HCT116 (cell line): Measurements from ENCODE around the gene PIMREG. TPM values are rescaled to one million over a fixed set of nuclear protein-coding genes. Genes with fewer than 3 reads are reported as not detected.

Experiments
- ATAC-seq: fragments of 200-7000 bp; cut with Tn5 transposase; 2 replicates; pipeline ENCODE4 v1.9.1; 2020; ENCODE audit warnings: mild to moderate bottlenecking, moderate library complexity
- BruUV-seq: library from RNA; stranded (reverse); fragments of 400-500 nt; replicated peaks from 2 replicates; lab custom pipeline; 2021; lab: Mats Ljungman, UMichigan
- CTCF ChIA-PET: fragments of 300-600 bp; sonication (Branson Sonifier 250); formaldehyde crosslinking; loops from one replicate; lab custom pipeline; 2021; ENCODE audit warnings: antibody characterized with exemption; lab: Charles Lee
- POLR2A ChIA-PET: fragments of 300-600, 350-600 bp; sonication (Branson Sonifier 250); formaldehyde crosslinking; loops from one replicate; lab custom pipeline; 2021; ENCODE audit warnings: antibody characterized with exemption; lab: Charles Lee
- RAD21 ChIA-PET, 2 experiments: fragments of 300-600 bp; sonication (Branson Sonifier 250); formaldehyde crosslinking; loops; one replicate each; lab custom pipeline; 2023; ENCODE audit warnings: low total read pairs in 2 of 2; ENCODE audit not compliant: uncharacterized antibody in 2 of 2, unreplicated experiment in 2 of 2, low non-redundant PET in 1 of 2; lab: Charles Lee
- DNase-seq: peaks from one replicate; pipeline ENCODE4 v3.0.0-alpha.2; 2010; ENCODE audit warnings: low read depth, low spot score
- H2AFZ ChIP-seq: fragments of 200-600 bp; shearing (Covaris generic), sonication (generic); 2 replicates; pipeline ENCODE4 v1.6.1; 2017; ENCODE audit warnings: low read depth, mixed run types, mixed read lengths, antibody characterized with exemption, low read length; ENCODE audit not compliant: poor library complexity, severe bottlenecking
- H3K27ac ChIP-seq: 2 replicates; pipeline ENCODE4 v1.5.1; 2012; ENCODE audit warnings: low read depth, low read length
- H3K27me3 ChIP-seq: fragments of 200-600 bp; sonication (generic); 2 replicates; pipeline ENCODE4 v1.6.1; 2016; ENCODE audit warnings: mixed run types, low read length, mixed read lengths; ENCODE audit not compliant: insufficient read depth
- H3K36me3 ChIP-seq, 2 experiments: fragments of 200-500 bp in 1 of 2; fragments of 200-600 bp in 1 of 2; sonication (Bioruptor generic) in 1 of 2; sonication (generic) in 1 of 2; 2 replicates each; pipeline versions ENCODE4 v1.5.1 to v1.6.1; 2014 to 2016; ENCODE audit warnings: low read length in 2 of 2, inconsistent platforms in 1 of 2, mixed read lengths in 1 of 2, mixed run types in 1 of 2; ENCODE audit not compliant: insufficient read depth in 2 of 2, control insufficient read depth in 1 of 2
- H3K4me1 ChIP-seq, 2 experiments: fragments of 200-600 bp in 1 of 2; sonication (generic) in 1 of 2; 2 replicates each; pipeline versions ENCODE4 v1.5.1 to v1.6.1; 2012 to 2017; ENCODE audit warnings: low read length in 2 of 2, inconsistent platforms in 1 of 2, mild to moderate bottlenecking in 1 of 2, mixed read lengths in 1 of 2, mixed run types in 1 of 2, moderate library complexity in 1 of 2; ENCODE audit not compliant: insufficient read depth in 2 of 2, control insufficient read depth in 1 of 2
- H3K4me2 ChIP-seq: fragments of 200-600 bp; sonication (generic); 2 replicates; pipeline ENCODE4 v1.6.1; 2017; ENCODE audit warnings: mixed run types, low read length, mixed read lengths
- H3K4me3 ChIP-seq, 2 experiments: fragments of 200-600 bp in 1 of 2; sonication (generic) in 1 of 2; replicated peaks in 1 of 2; 2 replicates each; pipeline ENCODE4 v1.5.1; 2011 to 2016; ENCODE audit warnings: low read length in 2 of 2, control low read depth in 1 of 2, low read depth in 1 of 2, mild to moderate bottlenecking in 1 of 2, mixed read lengths in 1 of 2, mixed run types in 1 of 2
- H3K79me2 ChIP-seq: fragments of 200-600 bp; sonication (generic); 2 replicates; pipeline ENCODE4 v1.6.1; 2017; ENCODE audit warnings: mild to moderate bottlenecking, mixed run types, low read length, moderate library complexity, mixed read lengths; ENCODE audit not compliant: insufficient read depth
- H3K9ac ChIP-seq: fragments of 200-600 bp; sonication (generic); 2 replicates; pipeline ENCODE4 v1.6.1; 2016; ENCODE audit warnings: low read length, mixed read lengths
- H3K9me2 ChIP-seq: fragments of 200-600 bp; sonication (generic), shearing (Covaris generic); 2 replicates; pipeline ENCODE4 v1.6.1; 2017; ENCODE audit warnings: mixed run types, mild to moderate bottlenecking, moderate library complexity; ENCODE audit not compliant: insufficient read depth
- H3K9me3 ChIP-seq, 2 experiments: fragments of 200-500 bp in 1 of 2; fragments of 200-600 bp in 1 of 2; sonication (Bioruptor generic) in 1 of 2; sonication (generic) in 1 of 2; 2 replicates each; pipeline ENCODE4 v1.6.1; 2014 to 2017; ENCODE audit warnings: low read length in 2 of 2, mixed read lengths in 2 of 2, inconsistent platforms in 1 of 2, low read depth in 1 of 2, mild to moderate bottlenecking in 1 of 2, mixed run types in 1 of 2, moderate library complexity in 1 of 2; ENCODE audit not compliant: control insufficient read depth in 1 of 2, insufficient read depth in 1 of 2
- H4K20me1 ChIP-seq: fragments of 200-600 bp; sonication (generic), shearing (Covaris generic); 2 replicates; pipeline ENCODE4 v1.6.1; 2017; ENCODE audit warnings: mixed run types, mild to moderate bottlenecking, moderate library complexity; ENCODE audit not compliant: insufficient read depth
- ATF3 ChIP-seq: IDR thresholded peaks from 2 replicates; pipeline ENCODE4 v1.6.1; 2012
- CEBPB ChIP-seq: IDR thresholded peaks from 2 replicates; pipeline ENCODE4 v1.6.1; 2012; ENCODE audit warnings: low read depth
- ELF1 ChIP-seq: IDR thresholded peaks from 2 replicates; pipeline ENCODE4 v1.6.1; 2012; ENCODE audit warnings: low read depth, borderline replicate concordance
- EZH2 ChIP-seq: fragments of 200-600 bp; sonication (generic); IDR thresholded peaks from 2 replicates; pipeline ENCODE4 v1.6.1; 2017; ENCODE audit warnings: antibody characterized with exemption, mixed run types
- EZH2phosphoT487 ChIP-seq: fragments of 200-600 bp; IDR thresholded peaks from 2 replicates; pipeline ENCODE4 v1.6.1; 2018; ENCODE audit warnings: antibody characterized with exemption, borderline replicate concordance
- FOSL1 ChIP-seq: IDR thresholded peaks from 2 replicates; pipeline ENCODE4 v1.6.1; 2012; ENCODE audit warnings: low read depth
- JUND ChIP-seq: IDR thresholded peaks from 2 replicates; pipeline ENCODE4 v1.6.1; 2012
- SIN3A ChIP-seq: IDR thresholded peaks from 2 replicates; pipeline ENCODE4 v1.6.1; 2012; ENCODE audit warnings: low read depth
- SRF ChIP-seq: IDR thresholded peaks from 2 replicates; pipeline ENCODE4 v1.6.1; 2012; ENCODE audit warnings: low read depth
- ZFX ChIP-seq: fragments of 450-650 bp; IDR thresholded peaks from 2 replicates; pipeline ENCODE4 v1.6.1; 2017
- ZNF274 ChIP-seq: fragments of 200-500 bp; sonication (Bioruptor generic); IDR thresholded peaks from 2 replicates; pipeline ENCODE4 v1.6.1; 2014; ENCODE audit warnings: mild to moderate bottlenecking, low read depth, low read length, inconsistent platforms
- intact Hi-C: fragments of 100-400 bp; cut with micrococcal nuclease; formaldehyde crosslinking; loops from 2 replicates; pipeline ENCODE4 v1.10.0; 2022
- total RNA-seq: library from RNA; stranded (reverse); gene quantifications from one replicate; pipeline ENCODE4 v1.2.1, GENCODE V29; 2021; ENCODE audit not compliant: unreplicated experiment
- TF ChIP-seq, protein P1 (sequence below): IDR thresholded peaks from 2 replicates; pipeline ENCODE4 v1.6.1; 2012; ENCODE audit warnings: low read depth

Gene PIMREG
- total RNA-seq, 1 experiment from 2014 or later = 57.0 TPM

GRCh38 chr17:6470751-6471521, 26.7 kb downstream of the PIMREG start:
- no peaks in the 10 kb centered on the region for H3K36me3 ChIP-seq
- DNase-seq (no peak), ATAC-seq (peak; percentile 45)
- TF ChIP-seq ATF3 (no peak), SRF (no peak), FOSL1 (no peak), ZNF274 (no peak), CEBPB (no peak), ZFX (no peak), EZH2phosphoT487 (no peak), SIN3A (no peak), JUND (no peak), ELF1 (no peak), EZH2 (no peak)
- TF ChIP-seq, protein P1, sequence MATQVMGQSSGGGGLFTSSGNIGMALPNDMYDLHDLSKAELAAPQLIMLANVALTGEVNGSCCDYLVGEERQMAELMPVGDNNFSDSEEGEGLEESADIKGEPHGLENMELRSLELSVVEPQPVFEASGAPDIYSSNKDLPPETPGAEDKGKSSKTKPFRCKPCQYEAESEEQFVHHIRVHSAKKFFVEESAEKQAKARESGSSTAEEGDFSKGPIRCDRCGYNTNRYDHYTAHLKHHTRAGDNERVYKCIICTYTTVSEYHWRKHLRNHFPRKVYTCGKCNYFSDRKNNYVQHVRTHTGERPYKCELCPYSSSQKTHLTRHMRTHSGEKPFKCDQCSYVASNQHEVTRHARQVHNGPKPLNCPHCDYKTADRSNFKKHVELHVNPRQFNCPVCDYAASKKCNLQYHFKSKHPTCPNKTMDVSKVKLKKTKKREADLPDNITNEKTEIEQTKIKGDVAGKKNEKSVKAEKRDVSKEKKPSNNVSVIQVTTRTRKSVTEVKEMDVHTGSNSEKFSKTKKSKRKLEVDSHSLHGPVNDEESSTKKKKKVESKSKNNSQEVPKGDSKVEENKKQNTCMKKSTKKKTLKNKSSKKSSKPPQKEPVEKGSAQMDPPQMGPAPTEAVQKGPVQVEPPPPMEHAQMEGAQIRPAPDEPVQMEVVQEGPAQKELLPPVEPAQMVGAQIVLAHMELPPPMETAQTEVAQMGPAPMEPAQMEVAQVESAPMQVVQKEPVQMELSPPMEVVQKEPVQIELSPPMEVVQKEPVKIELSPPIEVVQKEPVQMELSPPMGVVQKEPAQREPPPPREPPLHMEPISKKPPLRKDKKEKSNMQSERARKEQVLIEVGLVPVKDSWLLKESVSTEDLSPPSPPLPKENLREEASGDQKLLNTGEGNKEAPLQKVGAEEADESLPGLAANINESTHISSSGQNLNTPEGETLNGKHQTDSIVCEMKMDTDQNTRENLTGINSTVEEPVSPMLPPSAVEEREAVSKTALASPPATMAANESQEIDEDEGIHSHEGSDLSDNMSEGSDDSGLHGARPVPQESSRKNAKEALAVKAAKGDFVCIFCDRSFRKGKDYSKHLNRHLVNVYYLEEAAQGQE = no peak
- peaks cover 12 to 18% of the 10 kb centered on the region in 2 experiments; a peak in 3 of 4 replicates for H3K4me1 ChIP-seq
- H3K79me2 ChIP-seq = no peaks in the 10 kb centered on the region
- H3K4me3 ChIP-seq = no peak overlapping the region
- CTCF ChIA-PET = interaction anchor here (1.0 to 2.7 kb wide), 3 partner anchors 22 to 533 kb away, joined by 3 to 19 read pairs (median 3); no protein-coding TSS in a partner anchor
- H3K9me2 ChIP-seq = no peaks in the 10 kb centered on the region
- RAD21 ChIA-PET = no interaction called here
- H3K27me3 ChIP-seq = no peaks in the 10 kb centered on the region
- H3K9ac ChIP-seq = no peak overlapping the region
- peak overlapping the region; percentile 35 for H3K4me2 ChIP-seq
- POLR2A ChIA-PET = no interaction called here
- BruUV-seq = no TSS peak
- H4K20me1 ChIP-seq = no peaks in the 10 kb centered on the region
- intact Hi-C loops = no loop called here
- peaks cover 0 to 10% of the 10 kb centered on the region in 2 experiments; a peak in 1 of 4 replicates for H3K9me3 ChIP-seq
- no peak overlapping the region; the same call in 1 of the 2 replicates for H3K27ac ChIP-seq
- no peak overlapping the region for H2AFZ ChIP-seq
